SW480 (cell line): Measurements from ENCODE around the gene DND1.
"Not testable (repeated sequence)": the region's sequence is repeated elsewhere in the genome, so short reads cannot be mapped to it uniquely, and the experiment has no call there.

Experiments
- DNase-seq: peaks from one replicate; pipeline ENCODE4 v3.0.0-alpha.2; 2016; ENCODE audit warnings: low spot score

Gene DND1

GRCh38 chr5:140631036-140631417 lies 42.3 kb downstream of the DND1 start:
- no peak for DNase-seq

DNA sequence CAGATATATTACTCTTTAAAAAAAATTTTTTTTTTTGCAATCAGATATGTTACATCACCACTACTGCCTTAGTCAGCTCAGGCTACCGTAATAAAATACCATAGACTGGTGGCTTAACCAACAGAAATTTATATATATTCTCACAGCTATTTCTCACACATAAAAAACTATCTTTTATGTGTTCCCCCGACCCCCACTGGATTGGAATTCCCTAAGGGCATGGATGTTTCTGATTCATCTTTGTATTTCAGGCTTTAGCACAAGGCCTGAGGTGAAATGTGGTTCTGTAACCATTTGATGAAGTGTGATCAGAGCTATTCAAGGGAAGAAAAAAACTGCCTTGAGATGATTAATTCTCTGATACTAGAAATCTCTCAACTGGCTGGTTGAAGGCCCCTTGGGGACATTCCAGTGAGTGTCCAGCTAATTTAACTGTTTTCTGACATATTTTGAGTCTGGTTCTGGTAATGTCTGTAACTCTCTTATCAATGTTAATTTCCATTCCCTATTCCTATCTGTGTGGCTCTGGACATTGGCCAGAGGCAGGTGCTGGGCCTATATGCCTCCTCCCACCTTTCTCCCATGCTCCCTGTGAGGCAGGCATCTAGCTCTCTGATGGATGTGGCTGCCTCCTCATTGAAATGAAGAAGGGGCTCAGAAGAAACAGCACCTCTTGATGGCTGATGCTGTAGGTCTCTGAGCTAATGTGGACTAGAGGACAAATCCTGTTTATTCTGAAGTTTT lies 42.9 kb downstream of the DND1 start:
- no peak for DNase-seq

DNA sequence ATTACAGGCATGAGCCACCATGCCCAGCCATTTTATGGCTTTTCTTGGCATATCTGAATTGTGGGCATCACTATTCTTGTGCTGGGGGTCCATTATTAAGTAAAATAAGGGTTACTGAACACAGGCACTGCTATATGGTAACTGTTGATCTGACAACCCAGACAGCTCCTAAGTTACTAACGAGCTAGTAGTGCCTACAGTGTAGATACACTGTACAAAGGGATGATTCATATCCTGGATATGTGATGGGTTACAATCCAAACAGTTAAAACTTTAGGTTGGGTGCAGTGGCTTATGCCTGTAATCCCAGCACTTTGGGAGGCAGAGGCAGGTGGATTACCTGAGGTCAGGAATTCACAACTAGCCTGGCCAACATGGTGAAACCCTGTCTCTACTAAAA lies 44.7 kb downstream of the DND1 start:
- DNase-seq = no peak

GRCh38 chr5:140627972-140628371 lies 45.4 kb downstream of the DND1 start:
- no peak for DNase-seq

GRCh38 chr5:140624886-140625285 lies 48.5 kb downstream of the DND1 start:
- not testable (repeated sequence) for DNase-seq

DNA sequence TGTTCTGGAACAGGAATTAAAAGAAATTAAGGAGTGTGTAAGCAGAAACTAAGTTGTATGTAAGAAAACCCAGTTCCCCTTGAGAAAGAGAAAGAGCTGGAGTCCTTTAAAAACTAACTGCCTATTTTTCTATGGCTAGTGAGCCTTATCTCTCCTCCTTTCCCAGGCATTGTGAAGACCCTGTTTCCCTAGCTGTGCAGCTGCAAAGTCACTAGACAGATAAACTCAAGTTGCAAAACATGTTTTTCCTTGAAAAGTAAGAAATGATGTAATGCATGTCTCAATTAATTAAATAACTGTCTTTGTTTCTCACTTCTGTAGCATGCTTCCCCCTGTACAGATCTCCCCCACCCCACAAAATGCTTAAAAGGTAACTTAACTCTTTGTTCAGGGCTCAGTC lies 50.3 kb downstream of the DND1 start:
- DNase-seq = not testable (repeated sequence)

DNA sequence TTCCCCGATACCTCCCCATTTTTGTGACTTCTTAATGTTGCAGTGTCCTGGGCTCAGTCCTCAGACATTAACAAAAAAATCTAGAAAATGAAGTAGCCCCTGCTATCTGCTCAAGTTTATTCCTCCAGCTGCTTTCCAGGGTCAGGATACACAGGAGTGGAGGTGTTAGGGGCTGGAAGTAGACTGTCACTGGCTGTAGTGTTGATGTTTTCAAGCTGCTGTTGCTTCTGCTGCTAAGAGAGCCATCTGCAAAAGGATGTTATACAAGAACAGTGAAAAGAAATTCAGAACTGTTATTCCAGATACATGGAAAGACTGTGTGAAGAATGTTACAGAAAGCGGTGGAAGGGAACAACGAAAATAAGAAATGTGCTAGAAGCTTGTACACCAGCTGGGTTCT lies 51.1 kb downstream of the DND1 start:
- no peak for DNase-seq
